ENCODE results near the gene STRADA.
"Not testable (repeated sequence)": the region's sequence is repeated elsewhere in the genome, so short reads cannot be mapped to it uniquely, and the experiment has no call there.

Gene STRADA

GRCh38 chr17:63753215-63753614 lies 11.6 kb upstream of the STRADA start:
- no peak for DNase-seq

GRCh38 chr17:63752707-63753106 lies 11.1 kb upstream of the STRADA start:
- DNase-seq: no peak

DNA sequence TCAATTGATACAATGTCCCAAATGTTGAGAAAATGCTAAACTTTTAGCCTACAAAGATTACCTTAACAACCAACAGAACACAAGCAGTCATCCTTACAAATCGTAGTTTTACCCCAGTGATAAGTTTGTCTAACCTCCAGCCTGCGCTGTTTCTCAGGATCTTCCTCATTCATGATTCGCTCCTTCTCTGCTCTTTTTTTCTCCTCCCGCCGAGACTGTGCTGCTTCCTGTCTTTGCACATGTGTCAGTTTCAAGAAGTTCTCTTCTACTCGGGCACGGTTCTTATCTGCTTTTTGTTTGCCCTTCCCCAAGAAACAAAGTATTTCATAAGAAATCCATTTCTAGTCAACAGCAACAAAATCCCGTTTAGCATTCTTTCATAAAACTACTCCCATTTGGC lies 10.2 kb upstream of the STRADA start:
- DNase-seq: no peak

DNA sequence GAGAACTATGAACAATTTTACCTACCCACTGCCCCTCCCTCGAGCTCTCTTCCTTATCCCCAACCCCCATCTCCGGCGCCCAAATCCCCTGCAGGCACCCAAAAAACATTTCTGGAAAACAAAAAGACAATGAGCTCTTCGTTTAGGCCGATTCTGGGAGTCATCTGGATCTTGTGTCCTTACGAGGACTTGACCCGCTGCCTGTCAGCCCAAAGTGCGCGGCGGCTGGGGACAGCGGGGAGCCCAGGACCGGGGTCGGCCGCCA lies 524 bp downstream of the STRADA start:
- peak; percentile 66 for DNase-seq

DNA sequence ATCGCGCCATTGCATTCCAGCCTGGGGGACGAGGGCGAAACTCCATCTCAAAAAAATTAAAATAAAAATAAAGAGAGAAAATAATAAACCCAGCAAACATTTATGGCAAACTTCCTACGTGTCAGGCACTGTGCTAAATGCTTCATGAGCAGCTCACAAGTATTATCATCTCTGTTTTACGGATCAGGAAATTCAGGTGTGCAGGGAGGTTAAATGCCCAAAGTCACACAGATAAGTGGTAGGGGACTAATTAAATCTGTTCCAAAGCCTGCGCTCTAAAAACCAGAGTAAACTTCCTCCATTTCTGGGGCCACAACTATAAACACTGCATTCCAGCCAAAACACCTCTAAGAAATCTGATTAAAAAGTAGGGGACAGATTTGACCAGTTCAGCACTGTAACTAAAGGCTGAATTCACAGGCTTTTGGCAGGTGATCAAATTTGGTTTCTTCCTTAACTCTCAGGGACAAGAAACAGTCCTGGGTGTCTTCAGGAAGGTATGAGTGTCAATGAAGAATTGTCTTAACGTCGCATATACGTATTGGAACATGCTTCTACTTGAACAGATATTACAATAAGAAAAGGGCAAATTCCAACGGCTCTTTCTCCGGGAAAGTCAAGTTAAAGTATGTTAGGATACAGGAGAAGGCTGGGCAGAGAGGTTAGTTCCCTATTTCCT lies 996 bp downstream of the STRADA start:
- no peak for DNase-seq

- no peak for DNase-seq
Observed at GRCh38 chr17:63735691-63736090, 5.9 kb downstream of the STRADA start.

DNA sequence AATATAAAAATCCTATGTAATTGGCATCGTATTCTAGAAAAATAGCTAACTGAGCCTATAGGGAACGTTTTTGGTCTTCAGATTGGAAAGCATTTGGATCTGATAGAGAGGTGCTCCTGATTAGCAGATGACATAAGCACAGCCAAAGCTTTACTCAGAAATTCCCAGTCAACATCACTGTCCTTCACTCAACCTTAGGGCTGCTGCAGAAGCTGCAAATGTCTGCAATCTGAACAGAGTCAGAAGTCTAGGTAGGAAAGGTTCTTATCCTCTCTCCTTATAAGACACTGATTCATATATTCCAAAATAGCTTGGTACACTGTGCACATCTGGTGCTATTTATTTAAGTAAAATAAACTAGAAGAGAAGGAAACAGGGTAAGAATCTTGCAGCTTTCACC lies 19.2 kb downstream of the STRADA start:
- no peak for DNase-seq

GRCh38 chr17:63720194-63720593 lies 21.4 kb downstream of the STRADA start:
- not testable (repeated sequence) for DNase-seq

DNA sequence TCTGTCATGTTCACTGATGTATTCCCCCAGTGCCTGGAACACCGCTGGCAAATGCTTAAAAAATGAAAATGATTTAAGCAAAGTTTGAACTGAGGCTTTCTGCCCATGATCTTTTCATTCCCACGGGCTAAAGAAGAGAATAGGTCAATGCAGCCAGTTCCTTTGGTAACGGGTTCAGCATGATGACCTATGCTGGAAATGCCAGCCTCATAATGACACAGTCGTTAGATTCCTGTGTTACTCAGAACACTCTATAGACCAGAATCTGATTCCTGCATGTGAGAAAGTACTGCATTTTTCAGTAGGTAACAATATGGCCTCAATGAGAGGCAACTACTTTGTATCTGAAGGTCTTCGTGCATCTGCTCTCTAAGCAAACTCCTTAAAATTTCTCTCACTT lies 22.6 kb downstream of the STRADA start:
- DNase-seq: no peak

DNA sequence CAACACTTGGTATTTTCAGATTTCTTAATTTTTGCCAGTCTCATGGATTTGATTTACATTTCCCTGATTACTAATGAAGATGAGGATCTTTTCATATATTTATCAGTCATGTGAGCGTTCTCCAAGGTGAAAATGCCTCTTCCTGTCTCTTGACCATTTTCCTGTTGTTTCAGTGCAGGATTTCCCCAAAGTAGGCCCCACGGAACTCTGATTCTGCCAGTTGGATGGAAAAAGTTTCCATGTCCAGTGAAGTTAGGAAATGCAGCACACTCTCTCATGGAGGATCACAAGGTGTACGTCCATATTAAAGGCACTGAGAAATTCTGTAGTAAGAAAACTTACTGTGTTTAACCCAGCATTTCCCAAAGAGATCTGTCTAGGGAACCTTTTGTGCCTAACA lies 25.2 kb downstream of the STRADA start:
- no peak for DNase-seq

GRCh38 chr17:63714550-63715277 lies 26.9 kb downstream of the STRADA start:
- peak; percentile 23 for DNase-seq

DNA sequence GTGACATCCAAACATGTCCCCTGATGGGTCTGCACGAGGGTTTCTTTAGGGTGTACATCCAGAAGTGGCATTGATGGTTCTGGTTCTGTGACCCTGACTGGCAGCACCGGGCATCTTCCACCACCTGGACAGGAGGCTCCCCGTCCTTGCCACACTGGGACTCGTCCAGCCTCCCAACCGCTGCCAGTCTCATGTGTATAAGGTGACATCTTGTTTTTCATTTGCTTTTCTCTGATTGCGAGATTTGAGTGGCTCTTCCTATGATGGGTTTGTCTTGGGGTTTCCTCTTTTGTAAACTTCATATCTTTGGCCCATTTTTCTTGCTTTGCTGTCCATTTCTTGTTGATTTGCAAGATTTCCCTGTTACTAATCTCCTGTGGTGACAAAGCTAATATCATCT lies 32.5 kb downstream of the STRADA start:
- no peak for DNase-seq

GRCh38 chr17:63707151-63707550 lies 34.4 kb downstream of the STRADA start:
- DNase-seq: no peak

- no peak for DNase-seq
Observed at GRCh38 chr17:63706336-63707082, 35.1 kb downstream of the STRADA start.

GRCh38 chr17:63705657-63706056 lies 35.9 kb downstream of the STRADA start:
- no peak for DNase-seq

DNA sequence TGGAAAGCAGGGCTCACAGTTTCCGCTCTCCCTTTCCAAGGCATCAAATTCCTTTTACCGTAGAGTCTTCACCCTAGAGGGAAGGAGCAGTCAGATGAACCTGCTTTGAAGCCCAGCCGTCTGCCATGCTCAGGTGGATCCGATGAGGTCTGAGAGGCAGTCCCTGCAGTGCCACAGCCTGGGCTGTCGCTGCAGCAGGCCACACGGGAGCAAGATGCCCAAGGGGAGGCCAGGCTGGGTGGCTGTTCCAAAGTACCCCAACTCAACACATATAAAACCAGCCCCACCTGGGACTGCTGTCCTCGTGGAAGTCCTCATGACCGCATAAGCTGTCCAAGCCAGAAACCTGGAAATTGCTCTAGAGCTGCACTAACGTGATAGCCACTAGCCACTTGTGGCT lies 36.8 kb downstream of the STRADA start:
- no peak for DNase-seq

GRCh38 chr17:63704259-63704576 lies 37.4 kb downstream of the STRADA start:
- DNase-seq: no peak

- no peak for DNase-seq
Observed at GRCh38 chr17:63703556-63704258, 37.9 kb downstream of the STRADA start.

GRCh38 chr17:63703029-63703428 lies 38.6 kb downstream of the STRADA start:
- DNase-seq: no peak

DNA sequence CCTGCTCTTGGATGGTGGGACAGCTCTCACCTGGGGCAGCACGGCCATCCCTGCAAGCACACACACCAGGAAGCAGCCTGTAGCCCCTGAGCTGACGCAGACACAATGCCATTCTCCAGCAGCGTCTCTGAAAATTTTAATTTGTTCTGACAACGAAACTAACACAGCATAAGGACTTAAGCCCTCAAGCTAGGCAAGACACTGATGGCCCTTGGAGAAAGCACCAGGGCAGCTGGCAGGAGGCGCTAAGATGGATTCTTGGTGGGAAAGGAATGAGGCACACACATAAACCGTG lies 38.9 kb downstream of the STRADA start:
- no peak for DNase-seq

DNA sequence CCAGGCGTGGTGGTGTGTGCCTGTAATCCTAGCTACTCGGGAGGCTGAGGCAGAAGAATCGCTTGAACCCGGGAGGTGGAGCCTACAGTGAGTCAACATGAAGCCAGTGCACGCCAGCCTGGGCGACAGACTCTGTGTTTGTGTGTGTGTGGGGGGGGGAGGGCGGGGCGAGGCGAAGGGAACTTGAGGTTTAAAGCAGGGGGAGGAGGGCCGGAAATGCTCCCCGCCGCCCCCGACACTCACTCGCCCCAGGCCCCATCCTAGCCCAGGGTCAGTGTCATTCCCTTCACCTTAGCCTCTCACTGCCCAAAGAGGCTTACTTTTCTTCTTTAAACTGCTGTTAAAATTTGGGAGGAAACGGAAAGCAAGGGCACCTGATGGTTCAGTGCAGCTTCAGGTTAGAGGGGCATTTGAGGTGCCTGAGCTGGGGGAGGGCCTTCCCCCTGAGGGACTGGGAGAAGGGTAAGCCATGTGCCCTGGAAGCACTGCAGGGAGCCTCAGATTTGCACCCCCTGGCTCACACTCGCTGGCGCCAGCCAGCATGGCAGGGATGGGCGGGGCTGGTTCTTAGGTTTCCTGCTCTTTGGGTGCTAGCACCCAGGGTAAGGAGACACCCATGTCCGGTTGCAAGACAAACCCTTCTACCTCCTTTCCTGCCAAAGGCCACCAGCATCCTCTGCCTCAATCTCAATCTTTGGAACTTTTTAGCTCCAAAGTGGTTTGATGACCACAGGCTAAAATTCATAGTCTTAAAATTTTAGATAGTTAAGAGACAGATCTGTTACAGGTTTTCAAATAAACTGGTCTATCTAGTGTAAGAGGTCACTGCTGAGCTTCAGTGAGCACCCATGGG lies 39.5 kb downstream of the STRADA start:
- DNase-seq: peak; percentile 80

- no peak for DNase-seq
Observed at GRCh38 chr17:63701456-63701820, 40.2 kb downstream of the STRADA start.

Data from NCI-H510A treated with DMSO at 0.1 percent for 48 hours (cell line).